ENCODE data around the gene RNU6-7. TPM values are rescaled to one million over a fixed set of nuclear protein-coding genes. Genes with fewer than 3 reads are reported as not detected.

Gene RNU6-7
- total and polyA plus RNA-seq, 2 of the 13 experiments (the other 11 are each of a cell fraction or from before 2014, with no cell fraction given), result under 0.01 TPM; not detected in 1

DNA sequence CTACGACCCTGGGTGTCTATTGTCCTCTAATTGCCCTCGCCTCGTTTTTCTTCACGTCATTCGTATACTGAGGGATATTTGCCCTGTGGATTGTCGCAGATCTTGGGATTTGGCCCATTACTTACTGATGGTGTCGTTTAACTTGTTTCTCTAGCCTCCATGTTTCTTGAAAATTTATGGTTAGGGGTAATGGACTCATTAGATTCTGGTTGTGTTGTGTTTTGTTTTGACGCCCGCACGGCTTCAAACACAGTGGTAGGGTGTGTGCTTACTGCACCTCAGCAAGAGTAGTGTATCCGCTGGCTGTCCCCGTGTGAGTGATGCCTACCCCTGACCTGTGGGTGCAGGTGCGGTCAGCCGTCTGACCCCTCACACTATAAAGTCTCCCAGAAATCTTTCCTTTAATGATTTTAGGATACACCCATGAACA, 2.1 kb downstream of the RNU6-7 start (continued):
- TF ChIP-seq BCL6 (CRISPR knock-in tag; IDR thresholded peaks at IDR 0.05) (no peak), ZNF17 (CRISPR knock-in tag; IDR thresholded peaks at IDR 0.05) (no peak), ZMYM2 (CRISPR knock-in tag; IDR thresholded peaks at IDR 0.05) (peak; percentile 74; the same call in 1 of the 2 replicates), NFATC3 (CRISPR knock-in tag; IDR thresholded peaks at IDR 0.05) (no peak), ARNT (IDR thresholded peaks at IDR 0.05) (no peak), FOSL2 (CRISPR knock-in tag; IDR thresholded peaks at IDR 0.05) (no peak), MTF2 (CRISPR knock-in tag; IDR thresholded peaks at IDR 0.05; ENCODE audit: borderline replicate concordance) (no peak), PPARG (CRISPR knock-in tag; conservative IDR thresholded peaks at IDR 0.05) (no peak), ZNF251 (CRISPR knock-in tag; IDR thresholded peaks at IDR 0.05) (no peak), ZNF431 (CRISPR knock-in tag; IDR thresholded peaks at IDR 0.05; ENCODE audit: borderline replicate concordance, low read depth) (peak; percentile 29; the same call in 1 of the 2 replicates), ZNF724P (CRISPR knock-in tag; IDR thresholded peaks at IDR 0.05; ENCODE audit: borderline replicate concordance) (0 out of 2 replicates have a peak, but pooled peaks have one; percentile 50), ZBTB42 (CRISPR knock-in tag; IDR thresholded peaks at IDR 0.05) (no peak), NRL (CRISPR knock-in tag; IDR thresholded peaks at IDR 0.05; ENCODE audit: borderline replicate concordance) (no peak), ZNF773 (CRISPR knock-in tag; IDR thresholded peaks at IDR 0.05; ENCODE audit: borderline replicate concordance) (no peak), ZNF749 (CRISPR knock-in tag; IDR thresholded peaks at IDR 0.05; ENCODE audit: borderline replicate concordance) (no peak), ZNF382 (CRISPR knock-in tag; IDR thresholded peaks at IDR 0.05; ENCODE audit: borderline replicate concordance) (no peak), ATAD3A (CRISPR knock-in tag; IDR thresholded peaks at IDR 0.05) (no peak)
- TF ChIP-seq, protein P1, sequence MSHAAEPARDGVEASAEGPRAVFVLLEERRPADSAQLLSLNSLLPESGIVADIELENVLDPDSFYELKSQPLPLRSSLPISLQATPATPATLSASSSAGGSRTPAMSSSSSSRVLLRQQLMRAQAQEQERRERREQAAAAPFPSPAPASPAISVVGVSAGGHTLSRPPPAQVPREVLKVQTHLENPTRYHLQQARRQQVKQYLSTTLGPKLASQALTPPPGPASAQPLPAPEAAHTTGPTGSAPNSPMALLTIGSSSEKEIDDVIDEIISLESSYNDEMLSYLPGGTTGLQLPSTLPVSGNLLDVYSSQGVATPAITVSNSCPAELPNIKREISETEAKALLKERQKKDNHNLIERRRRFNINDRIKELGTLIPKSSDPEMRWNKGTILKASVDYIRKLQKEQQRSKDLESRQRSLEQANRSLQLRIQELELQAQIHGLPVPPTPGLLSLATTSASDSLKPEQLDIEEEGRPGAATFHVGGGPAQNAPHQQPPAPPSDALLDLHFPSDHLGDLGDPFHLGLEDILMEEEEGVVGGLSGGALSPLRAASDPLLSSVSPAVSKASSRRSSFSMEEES (CRISPR knock-in tag; IDR thresholded peaks at IDR 0.05), result no peak
- TF ChIP-seq, protein P2, sequence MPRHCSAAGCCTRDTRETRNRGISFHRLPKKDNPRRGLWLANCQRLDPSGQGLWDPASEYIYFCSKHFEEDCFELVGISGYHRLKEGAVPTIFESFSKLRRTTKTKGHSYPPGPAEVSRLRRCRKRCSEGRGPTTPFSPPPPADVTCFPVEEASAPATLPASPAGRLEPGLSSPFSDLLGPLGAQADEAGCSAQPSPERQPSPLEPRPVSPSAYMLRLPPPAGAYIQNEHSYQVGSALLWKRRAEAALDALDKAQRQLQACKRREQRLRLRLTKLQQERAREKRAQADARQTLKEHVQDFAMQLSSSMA (CRISPR knock-in tag; IDR thresholded peaks at IDR 0.05), result no peak
- TF ChIP-seq, protein P3, sequence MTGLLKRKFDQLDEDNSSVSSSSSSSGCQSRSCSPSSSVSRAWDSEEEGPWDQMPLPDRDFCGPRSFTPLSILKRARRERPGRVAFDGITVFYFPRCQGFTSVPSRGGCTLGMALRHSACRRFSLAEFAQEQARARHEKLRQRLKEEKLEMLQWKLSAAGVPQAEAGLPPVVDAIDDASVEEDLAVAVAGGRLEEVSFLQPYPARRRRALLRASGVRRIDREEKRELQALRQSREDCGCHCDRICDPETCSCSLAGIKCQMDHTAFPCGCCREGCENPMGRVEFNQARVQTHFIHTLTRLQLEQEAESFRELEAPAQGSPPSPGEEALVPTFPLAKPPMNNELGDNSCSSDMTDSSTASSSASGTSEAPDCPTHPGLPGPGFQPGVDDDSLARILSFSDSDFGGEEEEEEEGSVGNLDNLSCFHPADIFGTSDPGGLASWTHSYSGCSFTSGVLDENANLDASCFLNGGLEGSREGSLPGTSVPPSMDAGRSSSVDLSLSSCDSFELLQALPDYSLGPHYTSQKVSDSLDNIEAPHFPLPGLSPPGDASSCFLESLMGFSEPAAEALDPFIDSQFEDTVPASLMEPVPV (CRISPR knock-in tag; IDR thresholded peaks at IDR 0.05), result no peak
- TF ChIP-seq, protein P4, sequence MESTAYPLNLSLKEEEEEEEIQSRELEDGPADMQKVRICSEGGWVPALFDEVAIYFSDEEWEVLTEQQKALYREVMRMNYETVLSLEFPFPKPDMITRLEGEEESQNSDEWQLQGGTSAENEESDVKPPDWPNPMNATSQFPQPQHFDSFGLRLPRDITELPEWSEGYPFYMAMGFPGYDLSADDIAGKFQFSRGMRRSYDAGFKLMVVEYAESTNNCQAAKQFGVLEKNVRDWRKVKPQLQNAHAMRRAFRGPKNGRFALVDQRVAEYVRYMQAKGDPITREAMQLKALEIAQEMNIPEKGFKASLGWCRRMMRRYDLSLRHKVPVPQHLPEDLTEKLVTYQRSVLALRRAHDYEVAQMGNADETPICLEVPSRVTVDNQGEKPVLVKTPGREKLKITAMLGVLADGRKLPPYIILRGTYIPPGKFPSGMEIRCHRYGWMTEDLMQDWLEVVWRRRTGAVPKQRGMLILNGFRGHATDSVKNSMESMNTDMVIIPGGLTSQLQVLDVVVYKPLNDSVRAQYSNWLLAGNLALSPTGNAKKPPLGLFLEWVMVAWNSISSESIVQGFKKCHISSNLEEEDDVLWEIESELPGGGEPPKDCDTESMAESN (CRISPR knock-in tag; conservative IDR thresholded peaks at IDR 0.05), result no peak
- TF ChIP-seq, protein P5, sequence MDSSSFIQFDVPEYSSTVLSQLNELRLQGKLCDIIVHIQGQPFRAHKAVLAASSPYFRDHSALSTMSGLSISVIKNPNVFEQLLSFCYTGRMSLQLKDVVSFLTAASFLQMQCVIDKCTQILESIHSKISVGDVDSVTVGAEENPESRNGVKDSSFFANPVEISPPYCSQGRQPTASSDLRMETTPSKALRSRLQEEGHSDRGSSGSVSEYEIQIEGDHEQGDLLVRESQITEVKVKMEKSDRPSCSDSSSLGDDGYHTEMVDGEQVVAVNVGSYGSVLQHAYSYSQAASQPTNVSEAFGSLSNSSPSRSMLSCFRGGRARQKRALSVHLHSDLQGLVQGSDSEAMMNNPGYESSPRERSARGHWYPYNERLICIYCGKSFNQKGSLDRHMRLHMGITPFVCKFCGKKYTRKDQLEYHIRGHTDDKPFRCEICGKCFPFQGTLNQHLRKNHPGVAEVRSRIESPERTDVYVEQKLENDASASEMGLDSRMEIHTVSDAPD (CRISPR knock-in tag; IDR thresholded peaks at IDR 0.05), result 0 out of 2 replicates have a peak, but pooled peaks have one; percentile 7
- TF ChIP-seq, protein P6, sequence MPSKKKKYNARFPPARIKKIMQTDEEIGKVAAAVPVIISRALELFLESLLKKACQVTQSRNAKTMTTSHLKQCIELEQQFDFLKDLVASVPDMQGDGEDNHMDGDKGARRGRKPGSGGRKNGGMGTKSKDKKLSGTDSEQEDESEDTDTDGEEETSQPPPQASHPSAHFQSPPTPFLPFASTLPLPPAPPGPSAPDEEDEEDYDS (CRISPR knock-in tag; IDR thresholded peaks at IDR 0.05), result no peak
